Kidney (tissue), 14 donors: ENCODE data around the gene FANCE. TPM values are rescaled to one million over a fixed set of nuclear protein-coding genes. Genes with fewer than 3 reads are reported as not detected.
A peak's percentile ranks its signal among the peaks of the same experiment; 100 is the strongest.

Experiments used
- DNase-seq, 5 donors: peaks; one replicate each; pipeline ENCODE4 v3.0.0-alpha.2; 2013 to 2020
- FAIRE-seq: peaks from 2 replicates; lab custom pipeline; 2012; peaks lifted over from hg19 to GRCh38; lab: Jason Lieb, UNC
- H3K27ac ChIP-seq, 2 donors: one replicate each; pipeline ENCODE4 v1.7.0; 2013; ENCODE audit warnings: low read depth in 2 of 2, low read length in 2 of 2, inconsistent platforms in 1 of 2
- H3K27me3 ChIP-seq: one replicate; pipeline ENCODE4 v1.7.1; 2013; ENCODE audit warnings: low read length, inconsistent platforms; ENCODE audit not compliant: control insufficient read depth, insufficient read depth
- H3K36me3 ChIP-seq, 3 donors: one replicate each; pipeline versions ENCODE4 v1.7.0 to v1.7.1; 2013; ENCODE audit warnings: low read length in 3 of 3, control low read depth in 1 of 3, inconsistent platforms in 1 of 3; ENCODE audit not compliant: insufficient read depth in 3 of 3, control insufficient read depth in 2 of 3
- H3K4me1 ChIP-seq, 3 donors: one replicate each; pipeline versions ENCODE4 v1.7.0 to v1.7.1; 2013; ENCODE audit warnings: low read length in 3 of 3, inconsistent platforms in 1 of 3, low read depth in 1 of 3; ENCODE audit not compliant: control insufficient read depth in 2 of 3, insufficient read depth in 2 of 3
- H3K4me3 ChIP-seq, 3 donors: one replicate each; pipeline versions ENCODE4 v1.7.0 to v1.8.1; 2013; ENCODE audit warnings: low read length in 3 of 3, control low read depth in 1 of 3, inconsistent platforms in 1 of 3
- H3K9ac ChIP-seq, 3 donors: one replicate each; pipeline versions ENCODE4 v1.7.0 to v1.7.1; 2013; ENCODE audit warnings: low read length in 3 of 3, control low read depth in 1 of 3, inconsistent platforms in 1 of 3
- H3K9me3 ChIP-seq, 3 donors: one replicate each; pipeline versions ENCODE4 v1.7.0 to v1.7.1; 2013; ENCODE audit warnings: low read length in 3 of 3, control low read depth in 1 of 3, inconsistent platforms in 1 of 3; ENCODE audit not compliant: control insufficient read depth in 2 of 3, insufficient read depth in 1 of 3
- CTCF ChIP-seq: IDR thresholded peaks from 3 replicates; pipeline ENCODE4 v1.5.1; 2012; ENCODE audit warnings: mild to moderate bottlenecking, moderate library complexity, borderline replicate concordance; ENCODE audit not compliant: insufficient read depth; ENCODE audit errors: extremely low read depth
- intact Hi-C: fragments of 100-400 bp; cut with DNase I; formaldehyde crosslinking; loops from one replicate; pipeline ENCODE4 v1.11.1; 2022
- polyA plus RNA-seq: library from polyadenylated mRNA; stranded (reverse); fragments of 350-450 nt; fragmentation: Illumina TruSeq; extraction: RNeasy Lipid Tissue Mini Kit (QIAGEN cat#74804); gene quantifications from one replicate; pipeline ENCODE4 v1.2.3, GENCODE V29; 2014; ENCODE audit warnings: low read depth, low replicate concordance; ENCODE audit not compliant: insufficient read depth
- total RNA-seq: library from RNA; stranded (reverse); fragmentation: NEBNext Ultra II Directional; extraction: Animal tissue kit (Norgen Biotek cat#: 25700); gene quantifications from one replicate; pipeline ENCODE4 v1.2.1, GENCODE V29; 2021
- donor health status: control.
- donor health status: control.
- donor health status: control.
- donor health status: control.
- donor health status: control.
- donor health status: DM: yes; HTN: yes; CAD: no.
- donor health status: Normal renal cell carcinoma (clear cell type).

Gene FANCE
- total and polyA plus RNA-seq, 2 donors from 2014 or later = 1.2 to 2.7 TPM

DNA sequence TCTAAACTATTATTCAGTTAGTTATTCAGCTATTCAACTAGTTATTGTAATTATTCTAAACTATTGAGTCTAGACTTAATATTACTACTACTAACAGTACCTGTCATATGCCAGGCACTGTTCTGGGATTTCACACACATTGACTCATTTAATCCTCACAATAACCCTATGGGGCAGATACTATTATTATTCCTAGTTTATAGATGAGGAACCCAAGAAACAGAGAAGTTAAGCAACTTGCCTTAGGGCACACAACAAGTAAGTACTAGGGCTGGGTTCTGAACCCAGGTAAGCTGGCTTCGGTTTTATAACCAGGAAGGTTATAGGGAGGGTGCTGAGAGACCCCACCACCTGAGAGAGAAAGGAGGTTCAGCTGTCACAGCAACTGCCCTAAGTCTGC, 36.9 kb downstream of the FANCE start:
- peak overlapping the region; percentile 23 to 40 for H3K27ac ChIP-seq
- no peak overlapping the region for H3K4me3 ChIP-seq
- DNase-seq (no peak), FAIRE-seq (no peak)
- TF ChIP-seq CTCF = no peak
- peak overlapping the region in 1 of 3 donors; percentile 8 for H3K9ac ChIP-seq
- no peaks in the 10 kb centered on the region for H3K27me3 ChIP-seq
- H3K9me3 ChIP-seq = no peaks in the 10 kb centered on the region
- no peaks in the 10 kb centered on the region for H3K36me3 ChIP-seq
- peaks cover 5 to 33% (median 21%) of the 10 kb centered on the region in 3 donors for H3K4me1 ChIP-seq
- intact Hi-C loops = no loop called here

DNA sequence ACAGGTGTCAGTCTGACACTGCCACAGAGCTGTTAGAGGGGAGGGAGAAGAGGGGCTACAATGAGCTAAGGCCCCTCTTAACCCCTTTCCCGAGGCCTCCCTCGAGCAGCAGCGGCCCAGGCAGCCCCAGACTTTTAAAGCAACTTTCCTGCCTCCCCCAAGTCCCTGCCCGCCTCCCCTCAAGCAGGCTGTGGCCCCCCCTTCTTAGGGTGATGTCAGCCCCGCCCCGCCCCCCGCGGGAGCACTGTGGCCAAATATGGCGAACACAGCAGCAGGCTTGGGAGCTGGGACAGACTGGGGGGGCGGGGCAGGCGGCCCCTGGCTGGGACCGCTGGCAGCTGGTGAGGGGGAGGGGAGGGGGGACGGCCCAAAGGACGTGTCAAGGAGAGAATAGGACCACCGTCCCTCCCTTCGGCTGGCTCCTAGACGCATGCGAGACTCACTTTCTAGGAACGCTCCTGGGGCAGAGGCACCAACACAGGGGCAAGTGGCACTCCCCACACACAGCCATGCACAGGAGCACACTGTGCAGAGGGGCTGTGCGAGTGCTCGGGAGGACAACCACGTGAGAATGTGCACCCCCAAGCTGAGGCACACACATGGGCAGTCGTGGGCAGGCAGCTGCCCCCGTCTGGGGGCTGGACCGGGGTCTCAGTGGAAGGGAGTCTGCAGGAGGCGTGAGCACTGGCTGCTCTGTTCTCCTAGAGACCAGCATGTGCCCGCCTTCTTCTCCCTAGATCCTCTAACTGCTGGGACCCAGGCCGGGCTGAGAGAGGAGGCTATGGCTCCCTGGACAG, 38.1 kb downstream of the FANCE start:
- H3K9ac ChIP-seq = peak overlapping the region in 1 of 3 donors; percentile 34
- FAIRE-seq (no peak), DNase-seq (peak; percentile 67 to 95 (median 88))
- no peaks in the 10 kb centered on the region for H3K27me3 ChIP-seq
- no peaks in the 10 kb centered on the region for H3K9me3 ChIP-seq
- peak overlapping the region in 1 of 3 donors; percentile 8 for H3K4me3 ChIP-seq
- intact Hi-C loops = no loop called here
- no peak for TF ChIP-seq CTCF
- H3K27ac ChIP-seq = peak overlapping the region; percentile 66 to 74
- peaks cover 5 to 36% (median 25%) of the 10 kb centered on the region in 3 donors for H3K4me1 ChIP-seq
- no peaks in the 10 kb centered on the region for H3K36me3 ChIP-seq

- no peak overlapping the region for H3K4me3 ChIP-seq
- intact Hi-C loops = no loop called here
- peak in 1 of 5 donors; percentile 57 for DNase-seq
- H3K9me3 ChIP-seq = no peaks in the 10 kb centered on the region
- FAIRE-seq = no peak
- peak overlapping the region; percentile 24 to 74 for H3K27ac ChIP-seq
- peaks cover 5 to 36% (median 17%) of the 10 kb centered on the region in 3 donors for H3K4me1 ChIP-seq
- no peaks in the 10 kb centered on the region for H3K36me3 ChIP-seq
- TF ChIP-seq CTCF = no peak
- H3K9ac ChIP-seq = peak overlapping the region in 1 of 3 donors; percentile 34
- H3K27me3 ChIP-seq = no peaks in the 10 kb centered on the region
Observed at GRCh38 chr6:35490821-35491557, 38.9 kb downstream of the FANCE start.
